ENCODE measurements around the gene PAQR9.
"Not testable (repeated sequence)": the region's sequence is repeated elsewhere in the genome, so short reads cannot be mapped to it uniquely, and the experiment has no call there.

PAQR9 gene, protein sequence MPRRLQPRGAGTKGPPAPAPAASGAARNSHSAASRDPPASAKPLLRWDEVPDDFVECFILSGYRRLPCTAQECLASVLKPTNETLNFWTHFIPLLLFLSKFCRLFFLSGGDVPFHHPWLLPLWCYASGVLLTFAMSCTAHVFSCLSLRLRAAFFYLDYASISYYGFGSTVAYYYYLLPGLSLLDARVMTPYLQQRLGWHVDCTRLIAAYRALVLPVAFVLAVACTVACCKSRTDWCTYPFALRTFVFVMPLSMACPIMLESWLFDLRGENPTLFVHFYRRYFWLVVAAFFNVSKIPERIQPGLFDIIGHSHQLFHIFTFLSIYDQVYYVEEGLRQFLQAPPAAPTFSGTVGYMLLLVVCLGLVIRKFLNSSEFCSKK

DNA sequence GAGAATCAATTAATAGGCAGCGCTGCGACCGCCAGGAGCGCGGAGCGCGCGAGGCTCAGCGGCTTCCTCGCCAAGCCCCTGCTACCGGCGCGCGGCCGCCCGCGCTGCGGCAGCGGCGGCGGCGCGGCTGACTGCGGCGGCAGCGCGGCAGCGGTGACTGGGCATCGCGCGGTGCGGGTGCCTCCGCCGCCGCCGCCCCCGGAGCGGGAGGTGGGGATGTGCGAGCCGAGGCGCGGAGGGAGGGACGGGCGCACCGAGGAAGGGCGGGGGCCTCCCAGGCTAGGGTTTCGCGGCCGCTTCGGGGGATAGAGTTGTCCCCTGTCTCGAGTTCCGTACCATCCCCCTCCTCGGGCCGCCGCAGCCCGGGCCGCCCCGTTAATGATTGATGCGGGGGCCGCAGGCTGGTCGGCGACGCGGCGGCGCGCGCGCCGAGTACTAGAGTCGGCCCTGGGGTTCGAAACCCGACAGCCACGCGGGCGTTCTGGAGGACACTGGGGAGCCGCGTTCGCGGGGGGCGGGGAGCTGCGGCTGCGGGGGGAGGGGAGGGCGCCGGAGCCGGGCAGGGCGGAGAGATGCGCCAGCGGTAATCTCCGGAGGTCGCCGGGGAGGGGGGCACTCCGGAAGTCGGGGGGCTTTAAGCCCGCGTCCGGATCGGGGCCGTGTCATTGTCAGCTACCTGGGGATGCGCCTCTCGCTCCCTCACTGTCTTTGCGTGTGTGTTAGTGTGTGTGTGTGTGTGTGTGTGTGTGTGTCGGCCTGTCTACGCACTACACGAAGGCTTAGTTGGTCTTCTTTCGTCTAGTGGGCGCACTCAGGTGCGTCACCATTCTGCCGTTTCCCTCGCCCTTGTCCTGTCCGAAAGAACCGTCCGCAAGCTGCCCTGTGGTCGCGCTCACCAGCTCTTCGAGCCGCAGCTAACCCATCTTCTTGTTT lies at the start of gene PAQR9:
Gene PAQR9, minus strand, starts transcription at position 159 of the 933 bp plus-strand sequence. CDS start 338 bp downstream, outside the sequence.
- DNase-seq: peak; percentile 8 to 18

GRCh38 chr3:143011705-143012104 lies 48.2 kb upstream of the PAQR9 start:
- DNase-seq: no peak

DNA sequence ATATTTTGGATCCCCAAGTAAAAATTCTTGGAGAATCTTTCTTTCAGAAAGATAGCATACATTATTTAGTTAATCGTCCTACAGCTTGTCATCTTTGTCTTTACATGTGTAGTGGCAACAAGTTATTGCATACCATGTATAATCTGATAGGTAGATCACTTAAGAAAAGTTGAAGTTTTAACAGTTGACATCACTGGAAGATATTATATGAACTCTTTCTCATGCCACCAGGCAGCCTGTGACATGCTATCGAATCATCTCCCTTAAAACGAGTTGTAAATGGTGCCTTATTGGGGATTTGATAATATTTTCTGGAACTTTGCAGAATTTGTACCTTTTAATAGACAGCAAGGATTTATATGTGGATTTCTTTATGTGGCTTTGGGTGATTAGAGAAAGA lies 46.5 kb upstream of the PAQR9 start:
- DNase-seq: no peak

GRCh38 chr3:143004823-143005222 lies 41.3 kb upstream of the PAQR9 start:
- DNase-seq: no peak

DNA sequence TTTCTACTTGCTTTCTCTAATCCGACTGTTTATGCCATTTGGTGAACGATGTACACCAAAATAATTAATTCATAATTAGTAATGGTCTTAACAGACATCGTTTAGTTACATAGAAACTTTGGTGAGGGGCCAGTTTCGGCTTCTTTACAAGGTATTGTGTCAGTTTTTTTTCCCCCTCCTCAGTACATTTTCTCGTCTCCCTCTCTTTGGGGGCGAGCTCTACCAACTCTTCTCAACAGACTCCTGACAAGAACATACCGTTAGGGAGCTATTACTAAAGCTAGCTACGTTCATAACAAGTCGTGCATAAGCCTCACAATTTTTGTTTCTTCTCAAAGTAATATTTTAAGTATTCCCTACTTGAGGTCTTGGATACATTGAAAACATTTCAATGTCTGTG lies 39.3 kb upstream of the PAQR9 start:
- DNase-seq: no peak

DNA sequence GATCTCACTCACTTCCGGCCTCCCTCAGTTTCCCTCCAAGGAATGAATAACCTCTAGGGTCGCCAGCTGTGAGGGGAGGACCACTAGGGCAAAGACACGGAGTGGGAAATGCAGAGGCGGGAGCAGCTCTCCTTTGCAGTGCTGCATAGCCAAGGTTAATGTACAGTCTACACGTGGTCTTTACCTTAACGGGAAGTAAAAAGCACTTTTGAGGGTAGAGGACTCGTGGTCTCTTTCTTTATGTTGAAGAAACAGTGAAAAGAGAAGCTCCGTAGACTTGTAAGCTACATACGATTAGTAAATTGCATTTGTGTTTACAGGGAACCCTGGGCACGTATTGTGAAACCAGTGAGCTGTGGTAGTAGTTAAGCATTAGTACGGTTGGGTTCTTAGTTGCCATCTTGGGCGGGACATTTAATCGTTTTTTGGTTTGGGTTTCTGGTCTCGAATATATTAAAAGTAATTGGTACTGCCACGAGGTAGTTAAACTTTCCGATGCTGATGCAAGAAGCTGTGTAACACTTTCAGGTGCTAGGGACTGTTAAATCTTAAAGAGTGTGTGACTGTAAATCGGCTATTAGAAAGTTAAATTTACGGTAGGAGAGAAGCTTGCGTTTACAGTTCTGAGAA lies 38.7 kb upstream of the PAQR9 start:
- DNase-seq: peak in 1 of 2 experiments; percentile 11

DNA sequence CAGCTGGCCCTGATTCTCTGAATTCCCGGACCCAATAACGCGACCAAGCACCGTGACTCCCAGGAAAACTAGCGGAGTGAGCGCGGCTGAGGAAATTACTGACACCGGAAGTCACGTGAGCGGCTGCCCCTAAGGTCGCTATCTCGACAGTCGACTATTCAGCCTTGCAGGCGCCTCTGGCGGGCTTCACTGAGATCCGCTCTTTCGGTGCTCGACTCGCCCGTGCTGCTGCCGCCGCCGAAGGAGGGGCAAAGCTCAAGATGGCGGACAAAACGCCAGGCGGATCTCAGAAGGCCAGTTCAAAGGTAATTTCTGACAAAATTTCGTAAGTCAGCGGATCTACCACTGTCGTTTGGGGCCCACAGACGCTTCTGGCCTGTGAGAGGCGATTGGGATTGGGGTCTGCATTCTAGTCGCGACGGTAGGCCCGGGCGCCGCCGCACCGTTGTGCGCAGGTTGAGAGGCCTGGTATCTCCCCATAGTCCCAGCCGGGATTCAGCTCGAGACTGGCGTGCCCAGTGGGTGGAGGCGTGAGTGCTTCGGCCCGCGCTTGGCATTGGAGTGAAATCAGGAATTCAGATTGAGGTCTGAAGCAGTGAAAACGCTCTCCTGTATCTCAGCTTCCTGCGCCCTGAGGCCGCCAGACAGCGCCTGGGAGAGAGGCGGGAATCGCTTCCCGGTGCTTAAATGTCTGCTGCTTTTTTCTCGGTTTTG lies 38.1 kb upstream of the PAQR9 start, which contains the start of gene U2SURP:
Gene U2SURP, plus strand, starts transcription at position 202 of the 714 bp plus-strand sequence. Its CDS starts 59 bp downstream, at position 261.
- peak; percentile 89 to 92 for DNase-seq

GRCh38 chr3:143001034-143001368 lies 37.5 kb upstream of the PAQR9 start:
- DNase-seq: peak in 1 of 2 experiments; percentile 70

GRCh38 chr3:143000528-143000927 lies 37.1 kb upstream of the PAQR9 start:
- DNase-seq: no peak

GRCh38 chr3:142999881-143000280 lies 36.4 kb upstream of the PAQR9 start:
- DNase-seq: no peak

- DNase-seq: no peak
Measured at GRCh38 chr3:142998439-142998838, 35.0 kb upstream of the PAQR9 start.

DNA sequence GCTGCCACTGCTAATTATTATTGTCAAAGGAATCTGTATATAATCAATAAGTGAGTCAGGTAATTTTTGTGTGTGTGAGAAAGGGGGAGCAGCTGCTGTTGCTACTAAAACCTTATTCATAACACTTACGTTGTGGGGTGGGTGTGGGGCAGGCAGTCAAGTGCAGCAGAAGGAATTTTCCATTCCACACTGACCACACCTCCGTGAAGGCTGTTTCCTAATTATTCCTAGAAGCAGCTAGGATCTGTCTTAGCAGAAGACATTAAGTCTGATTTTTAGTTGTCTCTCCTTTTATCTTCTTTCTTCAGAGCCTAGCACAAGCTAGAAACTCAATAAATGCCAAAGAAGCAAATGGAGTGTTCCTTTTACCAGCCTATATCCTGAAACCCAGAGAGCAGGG lies 33.9 kb upstream of the PAQR9 start:
- no peak for DNase-seq

GRCh38 chr3:142993958-142994442 lies 30.5 kb upstream of the PAQR9 start:
- DNase-seq: peak; percentile 59 to 66

DNA sequence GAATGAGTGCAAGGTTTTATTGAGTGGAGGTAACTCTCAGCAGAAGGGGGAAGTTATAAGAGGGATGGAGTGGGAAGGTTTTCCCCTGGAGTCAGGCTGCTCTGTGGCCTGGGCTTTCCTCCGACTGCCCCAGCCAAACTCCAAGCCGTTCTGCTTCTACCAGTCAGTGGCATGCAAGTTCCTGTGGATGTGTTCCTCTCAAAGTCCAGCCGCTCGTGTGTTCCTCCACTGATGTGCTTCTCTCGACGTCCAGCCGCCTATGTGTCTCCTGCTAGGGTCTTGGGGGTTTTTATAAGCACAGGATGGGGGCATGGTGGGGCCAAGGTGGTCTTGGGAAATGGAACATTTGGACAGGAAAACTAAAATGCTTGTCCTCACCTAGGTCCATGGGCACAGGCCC lies 28.8 kb upstream of the PAQR9 start:
- DNase-seq: no peak

GRCh38 chr3:142990721-142991120 lies 27.2 kb upstream of the PAQR9 start:
- no peak for DNase-seq

DNA sequence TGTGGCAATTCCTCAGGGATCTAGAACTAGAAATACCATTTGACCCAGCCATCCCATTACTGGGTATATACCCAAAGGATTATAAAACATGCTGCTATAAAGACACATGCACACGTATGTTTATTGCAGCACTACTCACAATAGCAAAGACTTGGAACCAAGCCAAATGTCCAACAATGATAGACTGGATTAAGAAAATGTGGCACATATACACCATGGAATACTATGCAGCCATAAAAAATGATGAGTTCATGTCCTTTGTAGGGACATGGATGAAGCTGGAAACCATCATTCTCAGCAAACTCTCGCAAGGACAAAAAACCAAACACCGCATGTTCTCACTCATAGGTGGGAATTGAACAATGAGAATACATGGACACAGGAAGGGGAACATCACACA lies 25.4 kb upstream of the PAQR9 start:
- not testable (repeated sequence) for DNase-seq

DNA sequence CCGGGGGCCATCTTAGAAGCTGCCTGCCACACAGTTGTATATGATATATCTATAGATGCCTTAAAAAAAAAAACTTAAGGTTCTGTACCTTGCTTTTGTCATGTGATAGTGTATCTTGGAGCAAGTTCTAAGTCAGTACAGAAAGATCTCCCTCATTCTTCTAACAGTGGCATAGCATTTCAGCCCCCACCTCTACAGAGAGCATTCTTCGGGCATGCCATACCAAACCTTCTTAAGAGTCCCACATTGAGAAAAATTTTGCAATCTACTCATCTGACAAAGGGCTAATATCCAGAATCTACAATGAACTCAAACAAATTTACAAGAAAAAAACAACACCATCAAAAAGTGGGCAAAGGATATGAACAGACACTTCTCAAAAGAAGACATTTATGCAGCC lies 24.7 kb upstream of the PAQR9 start:
- not testable (repeated sequence) for DNase-seq

DNA sequence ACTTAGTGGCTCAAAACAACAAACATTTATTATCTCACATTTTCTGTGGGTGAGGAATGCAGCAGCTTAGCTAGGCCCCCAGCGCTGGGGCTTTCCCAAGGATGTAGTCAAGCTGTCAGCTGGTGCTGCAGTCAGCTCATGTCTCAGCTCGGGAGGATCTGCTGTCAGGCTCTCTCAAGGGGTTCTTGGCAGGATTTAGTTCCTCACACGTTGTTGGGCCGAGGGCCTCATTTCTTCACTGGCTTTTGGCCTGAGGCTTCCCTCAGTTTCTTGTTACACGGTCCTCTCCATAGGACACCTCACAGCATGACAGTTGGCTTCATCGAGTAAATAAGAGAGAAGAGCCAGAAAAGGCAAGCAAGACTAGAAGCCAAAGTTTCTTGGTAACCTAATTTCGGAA lies 24.2 kb upstream of the PAQR9 start:
- no peak for DNase-seq

GRCh38 chr3:142987080-142987700 lies 23.7 kb upstream of the PAQR9 start:
- DNase-seq: no peak

DNA sequence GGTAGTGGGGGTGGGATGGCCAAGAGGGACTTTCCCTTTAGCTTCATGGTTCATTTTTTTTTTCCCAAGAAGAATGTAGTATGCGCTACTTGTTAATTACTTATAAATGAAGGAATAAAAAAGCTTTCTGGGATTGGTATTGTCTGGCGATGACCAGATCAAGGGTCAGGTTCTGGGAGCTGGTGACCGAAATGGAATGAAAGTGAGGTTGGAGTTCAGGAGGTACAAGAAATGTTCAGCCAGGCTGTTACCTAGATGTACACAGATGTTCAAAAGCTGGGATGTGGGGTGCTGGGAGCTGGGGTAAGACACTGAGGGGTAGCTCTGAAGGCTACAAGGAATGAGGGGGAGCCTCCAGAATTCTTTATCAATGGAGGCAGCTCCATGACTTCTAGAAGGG lies 20.8 kb upstream of the PAQR9 start:
- no peak for DNase-seq

- no peak for DNase-seq
Measured at GRCh38 chr3:142983318-142983717, 19.8 kb upstream of the PAQR9 start.

Data from activated CD4-positive, alpha-beta T cell treated with anti-CD3 and anti-CD28 coated beads, Interleukin-2, amount 50 U/mL, for 48 hours (primary cell).